ENCODE data around the gene UTRN.

UTRN gene

DNA sequence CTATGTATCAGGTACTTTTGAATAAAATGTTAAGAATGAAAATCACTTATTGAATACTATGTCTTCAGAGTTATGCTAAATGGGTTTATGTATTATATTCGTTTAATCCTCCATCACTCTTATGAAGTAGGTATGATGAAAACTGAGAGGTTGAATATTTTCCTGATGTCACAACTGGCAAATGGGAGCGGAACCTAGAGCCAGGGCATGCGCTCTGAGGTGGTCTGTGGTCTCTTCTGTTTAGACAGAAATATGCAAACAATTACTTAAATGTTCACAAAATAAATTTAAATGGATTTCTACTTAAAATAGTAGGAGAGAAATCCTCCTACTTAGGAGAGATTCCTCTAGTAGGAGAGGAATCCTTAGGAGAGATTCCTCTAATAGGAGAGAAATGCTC is 21.3 kb upstream of the UTRN start:
- Histone ChIP-seq H3K9me3 (replicated peaks; ENCODE audit: insufficient read depth, low read length) (no peaks in the 10 kb centered on the region), H3K27me3 (replicated peaks; ENCODE audit: insufficient read depth, low read length) (no peaks in the 10 kb centered on the region), H3K79me2 (ENCODE audit: low read length) (no peaks in the 10 kb centered on the region), H3F3A (ENCODE audit: insufficient read depth, low read length) (no peaks in the 10 kb centered on the region), H3K27ac (ENCODE audit: low read length) (no peak overlapping the region), H3K4me3 (ENCODE audit: low read length) (no peak overlapping the region), H3K4me1 (ENCODE audit: low read length) (no peaks in the 10 kb centered on the region), H4K20me1 (ENCODE audit: insufficient read depth, low read length) (no peaks in the 10 kb centered on the region), H3K9ac (ENCODE audit: low read length) (no peak overlapping the region), H3K4me2 (ENCODE audit: low read depth, low read length) (no peak overlapping the region), H2AFZ (ENCODE audit: low read length) (no peak overlapping the region), H3K36me3 (replicated peaks; ENCODE audit: insufficient read depth, low read length) (no peaks in the 10 kb centered on the region), H3K9me2 (replicated peaks; ENCODE audit: insufficient read depth, low read length) (no peaks in the 10 kb centered on the region)
- DNase-seq = no peak
- TF ChIP-seq, protein P1, sequence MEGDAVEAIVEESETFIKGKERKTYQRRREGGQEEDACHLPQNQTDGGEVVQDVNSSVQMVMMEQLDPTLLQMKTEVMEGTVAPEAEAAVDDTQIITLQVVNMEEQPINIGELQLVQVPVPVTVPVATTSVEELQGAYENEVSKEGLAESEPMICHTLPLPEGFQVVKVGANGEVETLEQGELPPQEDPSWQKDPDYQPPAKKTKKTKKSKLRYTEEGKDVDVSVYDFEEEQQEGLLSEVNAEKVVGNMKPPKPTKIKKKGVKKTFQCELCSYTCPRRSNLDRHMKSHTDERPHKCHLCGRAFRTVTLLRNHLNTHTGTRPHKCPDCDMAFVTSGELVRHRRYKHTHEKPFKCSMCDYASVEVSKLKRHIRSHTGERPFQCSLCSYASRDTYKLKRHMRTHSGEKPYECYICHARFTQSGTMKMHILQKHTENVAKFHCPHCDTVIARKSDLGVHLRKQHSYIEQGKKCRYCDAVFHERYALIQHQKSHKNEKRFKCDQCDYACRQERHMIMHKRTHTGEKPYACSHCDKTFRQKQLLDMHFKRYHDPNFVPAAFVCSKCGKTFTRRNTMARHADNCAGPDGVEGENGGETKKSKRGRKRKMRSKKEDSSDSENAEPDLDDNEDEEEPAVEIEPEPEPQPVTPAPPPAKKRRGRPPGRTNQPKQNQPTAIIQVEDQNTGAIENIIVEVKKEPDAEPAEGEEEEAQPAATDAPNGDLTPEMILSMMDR (IDR thresholded peaks at IDR 0.05; ENCODE audit: low read length) = no peak
- TF ChIP-seq EZH2 (optimal IDR thresholded peaks at IDR 0.05; ENCODE audit: low read depth, low read length) (no peak), EZH2phosphoT487 (IDR thresholded peaks at IDR 0.05; ENCODE audit: low read length) (no peak)

GRCh38 chr6:144264270-144265060 is 20.7 kb upstream of the UTRN start:
- H3K27ac ChIP-seq (ENCODE audit: low read length) = no peak overlapping the region
- no peak overlapping the region for H3K4me3 ChIP-seq (ENCODE audit: low read length)
- no peaks in the 10 kb centered on the region for H3K9me2 ChIP-seq (replicated peaks; ENCODE audit: insufficient read depth, low read length)
- H4K20me1 ChIP-seq (ENCODE audit: insufficient read depth, low read length) = no peaks in the 10 kb centered on the region
- H3K9me3 ChIP-seq (replicated peaks; ENCODE audit: insufficient read depth, low read length) = no peaks in the 10 kb centered on the region
- no peak overlapping the region for H3K9ac ChIP-seq (ENCODE audit: low read length)
- no peaks in the 10 kb centered on the region for H3K36me3 ChIP-seq (replicated peaks; ENCODE audit: insufficient read depth, low read length)
- no peaks in the 10 kb centered on the region for H3K27me3 ChIP-seq (replicated peaks; ENCODE audit: insufficient read depth, low read length)
- TF ChIP-seq EZH2phosphoT487 (IDR thresholded peaks at IDR 0.05; ENCODE audit: low read length) (no peak), EZH2 (optimal IDR thresholded peaks at IDR 0.05; ENCODE audit: low read depth, low read length) (no peak)
- TF ChIP-seq, protein P1 (IDR thresholded peaks at IDR 0.05; ENCODE audit: low read length) = no peak
- H3F3A ChIP-seq (ENCODE audit: insufficient read depth, low read length) = no peaks in the 10 kb centered on the region
- DNase-seq = no peak
- H2AFZ ChIP-seq (ENCODE audit: low read length) = no peak overlapping the region
- H3K79me2 ChIP-seq (ENCODE audit: low read length) = no peaks in the 10 kb centered on the region
- H3K4me1 ChIP-seq (ENCODE audit: low read length) = no peaks in the 10 kb centered on the region
- H3K4me2 ChIP-seq (ENCODE audit: low read depth, low read length) = no peak overlapping the region

DNA sequence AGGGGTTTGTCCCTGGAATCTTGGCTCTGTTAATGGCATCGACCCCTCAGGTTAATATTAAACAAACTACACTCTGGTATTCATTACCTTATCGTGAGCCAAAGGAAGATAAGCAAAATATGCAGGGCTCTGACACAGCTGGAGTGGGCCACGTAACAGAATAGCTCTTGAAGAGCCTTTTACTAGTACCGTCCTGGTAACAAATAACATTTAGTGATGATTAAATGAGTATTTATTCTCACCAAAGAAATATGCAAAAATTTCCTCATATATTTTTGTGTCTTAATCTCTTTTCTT is 20.1 kb upstream of the UTRN start:
- Histone ChIP-seq H3K27ac (ENCODE audit: low read length) (no peak overlapping the region), H2AFZ (ENCODE audit: low read length) (no peak overlapping the region), H3K36me3 (replicated peaks; ENCODE audit: insufficient read depth, low read length) (no peaks in the 10 kb centered on the region), H3K4me2 (ENCODE audit: low read depth, low read length) (no peak overlapping the region), H3K79me2 (ENCODE audit: low read length) (no peaks in the 10 kb centered on the region), H3K4me3 (ENCODE audit: low read length) (no peak overlapping the region), H3F3A (ENCODE audit: insufficient read depth, low read length) (no peaks in the 10 kb centered on the region), H3K9ac (ENCODE audit: low read length) (no peak overlapping the region), H3K9me2 (replicated peaks; ENCODE audit: insufficient read depth, low read length) (no peaks in the 10 kb centered on the region), H3K4me1 (ENCODE audit: low read length) (no peaks in the 10 kb centered on the region), H3K9me3 (replicated peaks; ENCODE audit: insufficient read depth, low read length) (no peaks in the 10 kb centered on the region), H3K27me3 (replicated peaks; ENCODE audit: insufficient read depth, low read length) (no peaks in the 10 kb centered on the region), H4K20me1 (ENCODE audit: insufficient read depth, low read length) (no peaks in the 10 kb centered on the region)
- TF ChIP-seq EZH2 (optimal IDR thresholded peaks at IDR 0.05; ENCODE audit: low read depth, low read length) (no peak), EZH2phosphoT487 (IDR thresholded peaks at IDR 0.05; ENCODE audit: low read length) (no peak)
- TF ChIP-seq, protein P1 (IDR thresholded peaks at IDR 0.05; ENCODE audit: low read length) = no peak
- no peak for DNase-seq
